Ascending aorta (tissue), 2 donors: ENCODE measurements around the gene HCRTR1. TPM values are rescaled to one million over a fixed set of nuclear protein-coding genes. Genes with fewer than 3 reads are reported as not detected.
A peak's percentile ranks its signal among the peaks of the same experiment; 100 is the strongest.
"Not testable (repeated sequence)": the region's sequence is repeated elsewhere in the genome, so short reads cannot be mapped to it uniquely, and the experiment has no call there.

ENCODE experiments used
- DNase-seq, 2 donors: peaks; one replicate each; pipeline ENCODE4 v3.0.0-alpha.2; 2019; ENCODE audit warnings: low spot score in 2 of 2
- H3K27ac ChIP-seq, 2 donors: fragments of 200-600 bp; sonication (generic); one replicate each; pipeline ENCODE4 v1.5.1; 2016 to 2017; ENCODE audit warnings: mild to moderate bottlenecking in 1 of 2
- H3K27me3 ChIP-seq: fragments of 200-600 bp; sonication (generic); one replicate; pipeline ENCODE4 v1.5.1; 2017
- H3K36me3 ChIP-seq, 2 donors: fragments of 200-600 bp; sonication (generic); one replicate each; pipeline ENCODE4 v1.5.1; 2016
- H3K4me1 ChIP-seq, 2 donors: fragments of 200-600 bp; sonication (generic); one replicate each; pipeline ENCODE4 v1.5.1; 2016 to 2017; ENCODE audit warnings: mild to moderate bottlenecking in 1 of 2
- H3K4me3 ChIP-seq, 2 donors: fragments of 200-600 bp; sonication (generic); one replicate each; pipeline ENCODE4 v1.5.1; 2016 to 2017; ENCODE audit warnings: mild to moderate bottlenecking in 1 of 2
- H3K9me3 ChIP-seq, 2 donors: fragments of 200-600 bp; sonication (generic); one replicate each; pipeline ENCODE4 v1.5.1; 2016
- intact Hi-C: fragments of 100-400 bp; cut with DNase I; formaldehyde crosslinking; loops from one replicate; pipeline ENCODE4 v1.15.1; 2023
- total RNA-seq: library from RNA; depleted of rRNA; stranded (reverse); fragments of >200 nt; gene quantifications from one replicate; pipeline ENCODE4 v1.1.0, GENCODE V29; 2016
- TF ChIP-seq, protein P1 (sequence below), 3 experiments: fragments of 200-600 bp in 2 of 3; fragments of 450-650 bp in 1 of 3; sonication (generic) in 2 of 3; IDR thresholded peaks; one replicate each; pipeline ENCODE4 v1.5.1; 2016 to 2019; ENCODE audit warnings: antibody characterized with exemption in 3 of 3, mild to moderate bottlenecking in 1 of 3, moderate library complexity in 1 of 3

HCRTR1 gene
- total RNA-seq, 1 donor from 2014 or later: not detected

DNA sequence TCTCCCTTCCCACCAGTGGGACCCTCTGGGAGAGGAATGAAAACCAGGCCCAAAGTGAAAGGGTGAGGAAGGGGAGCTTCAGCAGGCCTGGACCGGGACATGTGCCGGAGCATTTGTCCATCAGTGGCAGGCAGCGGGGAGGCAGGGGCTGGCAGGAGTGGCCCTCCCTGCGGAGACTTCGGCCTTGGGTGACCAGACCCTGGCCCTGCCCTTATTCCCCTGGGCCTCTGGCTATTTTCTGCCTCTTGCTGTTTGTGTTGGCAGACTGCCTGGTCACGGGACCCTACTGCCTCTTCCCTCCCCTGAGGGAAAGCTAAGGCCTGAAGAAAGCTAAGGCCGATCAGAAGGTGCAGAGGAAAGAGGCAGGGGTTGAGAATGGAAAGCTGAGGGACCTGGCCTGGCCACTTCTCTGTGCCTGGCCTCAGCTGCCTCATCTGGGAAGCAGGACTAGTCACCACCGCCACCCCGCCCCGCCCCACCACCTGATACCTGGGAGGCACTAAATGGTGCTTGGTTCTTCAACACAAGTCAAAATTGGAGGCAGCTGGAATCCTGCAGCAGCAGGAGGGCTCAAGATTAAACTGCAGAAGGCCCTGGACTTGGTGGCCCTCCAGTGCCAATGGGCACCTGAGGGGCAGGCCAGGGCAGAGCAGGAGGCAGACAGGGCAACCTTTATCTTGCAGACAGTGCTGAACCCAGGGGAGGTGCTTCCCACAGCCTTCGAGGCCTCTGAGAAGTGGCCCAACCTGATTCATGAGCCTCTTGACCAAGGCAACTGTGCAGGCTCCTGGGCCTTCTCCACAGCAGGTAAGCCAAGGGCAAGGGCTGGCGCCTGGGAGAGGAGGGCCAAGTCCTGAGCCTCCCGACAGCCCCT is 33.3 kb upstream of the HCRTR1 start:
- peak overlapping the region; percentile 37 to 89 for H3K4me3 ChIP-seq
- no peaks in the 10 kb centered on the region for H3K27me3 ChIP-seq
- TF ChIP-seq, protein P1, sequence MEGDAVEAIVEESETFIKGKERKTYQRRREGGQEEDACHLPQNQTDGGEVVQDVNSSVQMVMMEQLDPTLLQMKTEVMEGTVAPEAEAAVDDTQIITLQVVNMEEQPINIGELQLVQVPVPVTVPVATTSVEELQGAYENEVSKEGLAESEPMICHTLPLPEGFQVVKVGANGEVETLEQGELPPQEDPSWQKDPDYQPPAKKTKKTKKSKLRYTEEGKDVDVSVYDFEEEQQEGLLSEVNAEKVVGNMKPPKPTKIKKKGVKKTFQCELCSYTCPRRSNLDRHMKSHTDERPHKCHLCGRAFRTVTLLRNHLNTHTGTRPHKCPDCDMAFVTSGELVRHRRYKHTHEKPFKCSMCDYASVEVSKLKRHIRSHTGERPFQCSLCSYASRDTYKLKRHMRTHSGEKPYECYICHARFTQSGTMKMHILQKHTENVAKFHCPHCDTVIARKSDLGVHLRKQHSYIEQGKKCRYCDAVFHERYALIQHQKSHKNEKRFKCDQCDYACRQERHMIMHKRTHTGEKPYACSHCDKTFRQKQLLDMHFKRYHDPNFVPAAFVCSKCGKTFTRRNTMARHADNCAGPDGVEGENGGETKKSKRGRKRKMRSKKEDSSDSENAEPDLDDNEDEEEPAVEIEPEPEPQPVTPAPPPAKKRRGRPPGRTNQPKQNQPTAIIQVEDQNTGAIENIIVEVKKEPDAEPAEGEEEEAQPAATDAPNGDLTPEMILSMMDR (IDR thresholded peaks at IDR 0.05): no peak
- peaks cover 37 to 54% of the 10 kb centered on the region in 2 donors for H3K36me3 ChIP-seq
- DNase-seq: peak; percentile 68 to 95
- intact Hi-C loops: loop anchor here (10.0 kb wide), 2 partner anchors 361 to 481 kb away; no protein-coding TSS in a partner anchor
- H3K9me3 ChIP-seq: no peaks in the 10 kb centered on the region
- peaks cover 49 to 81% of the 10 kb centered on the region in 2 donors for H3K4me1 ChIP-seq
- H3K27ac ChIP-seq: peak overlapping the region; percentile 93 to 97

- intact Hi-C loops: loop anchor here (1.0 to 10.0 kb wide), 4 partner anchors 118 to 1887 kb away; partner anchors contain the start of gene ZSCAN20
- peaks cover 37 to 54% of the 10 kb centered on the region in 2 donors for H3K36me3 ChIP-seq
- no peak for DNase-seq
- peak overlapping the region; percentile 93 to 97 for H3K27ac ChIP-seq
- no peaks in the 10 kb centered on the region for H3K9me3 ChIP-seq
- H3K4me1 ChIP-seq: peaks cover 51 to 85% of the 10 kb centered on the region in 2 donors
- H3K27me3 ChIP-seq: no peaks in the 10 kb centered on the region
- TF ChIP-seq, protein P1 (IDR thresholded peaks at IDR 0.05): no peak
- peak overlapping the region; percentile 15 to 89 for H3K4me3 ChIP-seq
These were observed 32.4 kb upstream of the HCRTR1 start for GRCh38 chr1:31584869-31585735.

DNA sequence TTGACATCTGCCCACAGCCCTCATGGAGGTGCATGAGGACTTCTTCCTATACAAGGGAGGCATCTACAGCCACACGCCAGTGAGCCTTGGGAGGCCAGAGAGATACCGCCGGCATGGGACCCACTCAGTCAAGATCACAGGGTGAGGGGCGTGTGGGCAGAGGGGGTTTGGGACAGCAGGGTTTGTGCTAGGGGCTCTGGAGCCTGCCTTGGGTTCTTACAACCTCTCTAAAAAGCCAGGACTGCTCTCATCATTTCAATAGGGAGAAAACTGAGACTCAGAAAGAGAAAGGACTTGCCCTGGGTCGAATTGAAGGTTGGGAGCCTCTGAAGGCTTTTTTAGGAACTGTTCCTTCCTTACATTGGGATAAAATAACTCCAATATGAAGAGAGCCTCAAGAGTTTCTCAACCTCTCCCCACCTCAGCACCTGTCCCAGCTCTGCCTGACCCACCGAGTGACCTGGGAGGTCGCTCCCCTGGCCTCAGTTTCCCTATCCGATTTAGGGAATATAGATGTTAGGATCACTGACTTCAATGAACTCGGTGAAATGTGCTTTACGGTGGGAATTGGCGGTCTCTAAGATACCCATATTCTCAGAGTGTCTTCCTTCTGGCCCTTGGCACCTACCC is 31.6 kb upstream of the HCRTR1 start:
- H3K9me3 ChIP-seq: no peaks in the 10 kb centered on the region
- TF ChIP-seq, protein P1 (IDR thresholded peaks at IDR 0.05): no peak
- intact Hi-C loops: loop anchor here (1.0 to 10.0 kb wide), 4 partner anchors 117 to 1886 kb away; partner anchors contain the start of gene ZSCAN20
- peak overlapping the region; percentile 93 to 97 for H3K27ac ChIP-seq
- DNase-seq: no peak
- peaks cover 37 to 54% of the 10 kb centered on the region in 2 donors for H3K36me3 ChIP-seq
- H3K4me3 ChIP-seq: peak overlapping the region in 1 of 2 donors; percentile 89
- peaks cover 51 to 85% of the 10 kb centered on the region in 2 donors for H3K4me1 ChIP-seq
- H3K27me3 ChIP-seq: no peaks in the 10 kb centered on the region

GRCh38 chr1:31586376-31587327 is 30.8 kb upstream of the HCRTR1 start:
- TF ChIP-seq, protein P1 (IDR thresholded peaks at IDR 0.05): no peak
- no peak for DNase-seq
- H3K27me3 ChIP-seq: no peaks in the 10 kb centered on the region
- peaks cover 51 to 81% of the 10 kb centered on the region in 2 donors for H3K4me1 ChIP-seq
- H3K9me3 ChIP-seq: no peaks in the 10 kb centered on the region
- peaks cover 37 to 49% of the 10 kb centered on the region in 2 donors for H3K36me3 ChIP-seq
- H3K27ac ChIP-seq: peak overlapping the region; percentile 93 to 97
- H3K4me3 ChIP-seq: peak overlapping the region in 1 of 2 donors; percentile 89
- intact Hi-C loops: loop anchor here (5.0 to 10.0 kb wide), 3 partner anchors 358 to 1886 kb away; partner anchors contain the start of gene ZSCAN20

DNA sequence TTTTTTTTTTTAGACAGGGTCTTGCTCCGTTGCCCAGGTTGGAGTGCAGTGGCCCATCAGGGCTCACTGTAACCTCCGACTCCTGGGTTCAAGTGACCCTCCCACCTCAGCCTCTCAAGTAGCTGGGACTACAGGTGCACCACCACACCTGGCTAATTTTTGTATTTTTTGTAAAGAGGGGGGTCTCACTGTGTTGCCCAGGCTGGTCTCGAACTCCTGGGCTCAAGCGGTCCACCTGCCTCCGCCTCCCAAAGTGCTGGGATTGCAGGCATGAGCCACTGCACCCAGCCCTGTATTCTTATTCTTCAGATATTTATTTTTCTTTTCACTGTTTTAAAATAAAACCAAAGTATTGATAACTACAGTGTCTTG is 30.2 kb upstream of the HCRTR1 start:
- H3K4me3 ChIP-seq, DNase-seq: not testable (repeated sequence)
- intact Hi-C loops: loop anchor here (5.0 to 10.0 kb wide), 3 partner anchors 357 to 1885 kb away; partner anchors contain the start of gene ZSCAN20

More for the DNA sequence above, 30.2 kb upstream of the HCRTR1 start:
- not testable (repeated sequence) for H3K27me3 ChIP-seq, H3K9me3 ChIP-seq
- Histone ChIP-seq H3K4me1 (peaks cover 48 to 80% of the 10 kb centered on the region in 2 donors), H3K36me3 (peaks cover 37 to 45% of the 10 kb centered on the region in 2 donors), H3K27ac (peak overlapping the region; percentile 93 to 97)
